WERI-Rb-1 (cell line): Measurements from ENCODE around the gene FOXF1.

Experiments used
- DNase-seq: peaks from one replicate; pipeline ENCODE4 v3.0.0-alpha.2; 2020
- H3K27ac ChIP-seq: fragments of 250-450 bp; sonication (Bioruptor Pico); 2 replicates; pipeline ENCODE4 v1.5.1; 2020; ENCODE audit warnings: mild to moderate bottlenecking, moderate library complexity
- H3K27me3 ChIP-seq: fragments of 250-450 bp; sonication (Bioruptor Pico); 2 replicates; pipeline ENCODE4 v1.5.1; 2021; ENCODE audit warnings: mild to moderate bottlenecking, low read depth, moderate library complexity; ENCODE audit not compliant: insufficient read depth, severe bottlenecking
- H3K36me3 ChIP-seq: fragments of 250-450 bp; sonication (Bioruptor Pico); 2 replicates; pipeline ENCODE4 v1.5.1; 2020; ENCODE audit warnings: mild to moderate bottlenecking, moderate library complexity
- H3K4me3 ChIP-seq: 2 replicates; pipeline ENCODE4 v1.5.1; 2011; ENCODE audit warnings: low read depth, mild to moderate bottlenecking, control low read depth, low read length
- H3K9me3 ChIP-seq: fragments of 250-450 bp; sonication (Bioruptor Pico); 2 replicates; pipeline ENCODE4 v1.5.1; 2021; ENCODE audit warnings: mild to moderate bottlenecking, moderate library complexity; ENCODE audit not compliant: severe bottlenecking
- CTCF ChIP-seq: IDR thresholded peaks from 2 replicates; pipeline ENCODE4 v1.5.1; 2011; ENCODE audit warnings: low read depth, mild to moderate bottlenecking, control low read depth, inconsistent platforms, low read length

The FOXF1 gene

GRCh38 chr16:86511317-86512161 is 1.2 kb downstream of the FOXF1 start:
- no peak for TF ChIP-seq CTCF
- no peak for DNase-seq
- no peaks in the 10 kb centered on the region for H3K36me3 ChIP-seq
- peaks cover 80% of the 10 kb centered on the region for H3K27me3 ChIP-seq
- no peak overlapping the region for H3K4me3 ChIP-seq
- H3K9me3 ChIP-seq = no peaks in the 10 kb centered on the region
- no peak overlapping the region for H3K27ac ChIP-seq

GRCh38 chr16:86512301-86512859 is 2.1 kb downstream of the FOXF1 start:
- no peak for DNase-seq
- no peak overlapping the region for H3K4me3 ChIP-seq
- no peaks in the 10 kb centered on the region for H3K36me3 ChIP-seq
- no peak overlapping the region for H3K27ac ChIP-seq
- TF ChIP-seq CTCF = no peak
- peaks cover 80% of the 10 kb centered on the region for H3K27me3 ChIP-seq
- no peaks in the 10 kb centered on the region for H3K9me3 ChIP-seq

GRCh38 chr16:86512860-86513470 is 2.6 kb downstream of the FOXF1 start:
- TF ChIP-seq CTCF = no peak
- no peaks in the 10 kb centered on the region for H3K36me3 ChIP-seq
- H3K4me3 ChIP-seq = no peak overlapping the region
- H3K27me3 ChIP-seq = peaks cover 79% of the 10 kb centered on the region
- H3K27ac ChIP-seq = no peak overlapping the region
- no peaks in the 10 kb centered on the region for H3K9me3 ChIP-seq
- no peak for DNase-seq

- peaks cover 77% of the 10 kb centered on the region for H3K27me3 ChIP-seq
- no peaks in the 10 kb centered on the region for H3K9me3 ChIP-seq
- no peak overlapping the region for H3K27ac ChIP-seq
- DNase-seq = no peak
- no peaks in the 10 kb centered on the region for H3K36me3 ChIP-seq
- TF ChIP-seq CTCF = no peak
- H3K4me3 ChIP-seq = no peak overlapping the region
These were observed 3.3 kb downstream of the FOXF1 start for GRCh38 chr16:86513471-86514277.

- Histone ChIP-seq H3K27ac (no peak overlapping the region), H3K27me3 (peaks cover 66% of the 10 kb centered on the region), H3K4me3 (no peak overlapping the region), H3K9me3 (no peaks in the 10 kb centered on the region), H3K36me3 (no peaks in the 10 kb centered on the region)
- no peak for DNase-seq
- no peak for TF ChIP-seq CTCF
These were observed 4.4 kb downstream of the FOXF1 start for GRCh38 chr16:86514481-86515376.
